Astrocyte of the cerebellum (primary cell): Measurements from ENCODE around the gene IGF1R.

Experiments
- DNase-seq: peaks from one replicate; pipeline ENCODE4 v3.0.0-alpha.2; 2011; ENCODE audit warnings: low read depth
- H3K4me3 ChIP-seq: 2 replicates; pipeline ENCODE4 v1.5.1; 2011; ENCODE audit warnings: mild to moderate bottlenecking, low read depth, low read length, moderate library complexity
- in situ Hi-C: cut with HindIII; loops from 2 replicates; pipeline ENCODE4 v1.10.0; 2017; ENCODE audit warnings: low sequenced_read_pairs
- TF ChIP-seq, protein P1 (sequence below): IDR thresholded peaks from 2 replicates; pipeline ENCODE4 v1.5.1; 2012; ENCODE audit warnings: low read length, low read depth, moderate library complexity, mild to moderate bottlenecking; ENCODE audit errors: missing control alignments

Gene IGF1R

DNA sequence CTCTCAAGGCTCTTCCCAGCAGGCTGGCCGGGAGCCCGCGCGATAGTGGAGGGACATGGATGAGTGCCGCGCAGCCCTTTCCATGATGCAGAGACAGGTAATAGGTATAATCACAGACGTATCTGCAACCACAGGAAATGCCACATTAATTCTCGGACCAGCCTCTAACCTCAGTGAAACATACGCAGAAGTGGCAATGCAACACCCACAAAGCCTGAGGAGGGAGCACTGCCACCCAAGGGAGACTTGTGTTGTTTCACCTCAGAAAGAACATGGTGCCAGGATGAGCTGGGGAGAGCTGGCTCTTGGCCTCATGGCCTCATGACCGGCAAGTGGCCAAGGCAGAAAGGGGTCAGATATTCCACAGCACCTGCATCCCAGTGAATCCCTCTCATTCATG is 320.2 kb downstream of the IGF1R start:
- in situ Hi-C loops = no loop called here
- TF ChIP-seq, protein P1, sequence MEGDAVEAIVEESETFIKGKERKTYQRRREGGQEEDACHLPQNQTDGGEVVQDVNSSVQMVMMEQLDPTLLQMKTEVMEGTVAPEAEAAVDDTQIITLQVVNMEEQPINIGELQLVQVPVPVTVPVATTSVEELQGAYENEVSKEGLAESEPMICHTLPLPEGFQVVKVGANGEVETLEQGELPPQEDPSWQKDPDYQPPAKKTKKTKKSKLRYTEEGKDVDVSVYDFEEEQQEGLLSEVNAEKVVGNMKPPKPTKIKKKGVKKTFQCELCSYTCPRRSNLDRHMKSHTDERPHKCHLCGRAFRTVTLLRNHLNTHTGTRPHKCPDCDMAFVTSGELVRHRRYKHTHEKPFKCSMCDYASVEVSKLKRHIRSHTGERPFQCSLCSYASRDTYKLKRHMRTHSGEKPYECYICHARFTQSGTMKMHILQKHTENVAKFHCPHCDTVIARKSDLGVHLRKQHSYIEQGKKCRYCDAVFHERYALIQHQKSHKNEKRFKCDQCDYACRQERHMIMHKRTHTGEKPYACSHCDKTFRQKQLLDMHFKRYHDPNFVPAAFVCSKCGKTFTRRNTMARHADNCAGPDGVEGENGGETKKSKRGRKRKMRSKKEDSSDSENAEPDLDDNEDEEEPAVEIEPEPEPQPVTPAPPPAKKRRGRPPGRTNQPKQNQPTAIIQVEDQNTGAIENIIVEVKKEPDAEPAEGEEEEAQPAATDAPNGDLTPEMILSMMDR = no peak
- no peak overlapping the region for H3K4me3 ChIP-seq
- no peak for DNase-seq

DNA sequence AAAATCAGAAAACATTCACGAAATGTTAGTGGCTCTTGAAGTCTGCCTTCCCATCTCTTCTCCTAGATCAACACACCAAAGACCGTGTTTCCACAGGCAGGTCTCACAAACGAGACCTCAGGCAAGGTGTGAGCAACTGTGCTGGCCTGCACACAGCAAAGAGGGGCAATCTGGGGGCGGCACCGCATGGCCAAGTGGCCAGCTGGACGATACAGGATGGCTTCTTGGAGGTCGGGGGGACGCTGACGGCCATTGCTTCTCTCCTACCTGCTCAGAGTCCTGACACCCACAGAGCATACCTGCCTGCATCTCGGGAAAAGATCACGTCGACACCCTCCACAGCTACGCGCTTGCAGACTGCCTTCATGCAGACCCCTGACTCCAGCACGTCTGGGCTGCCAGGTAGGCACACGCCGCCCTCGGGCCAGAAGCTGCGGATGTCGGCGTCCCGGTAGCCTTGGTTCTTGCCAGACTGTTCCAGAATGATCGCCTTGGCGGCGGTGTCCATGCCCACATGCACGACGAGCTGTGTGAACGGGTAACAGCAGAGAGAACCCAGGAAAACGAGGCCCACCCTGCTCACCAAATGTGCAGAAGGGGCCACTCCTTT is 320.9 kb downstream of the IGF1R start:
- no peak overlapping the region for H3K4me3 ChIP-seq
- in situ Hi-C loops = no loop called here
- no peak for DNase-seq
- TF ChIP-seq, protein P1 = no peak

DNA sequence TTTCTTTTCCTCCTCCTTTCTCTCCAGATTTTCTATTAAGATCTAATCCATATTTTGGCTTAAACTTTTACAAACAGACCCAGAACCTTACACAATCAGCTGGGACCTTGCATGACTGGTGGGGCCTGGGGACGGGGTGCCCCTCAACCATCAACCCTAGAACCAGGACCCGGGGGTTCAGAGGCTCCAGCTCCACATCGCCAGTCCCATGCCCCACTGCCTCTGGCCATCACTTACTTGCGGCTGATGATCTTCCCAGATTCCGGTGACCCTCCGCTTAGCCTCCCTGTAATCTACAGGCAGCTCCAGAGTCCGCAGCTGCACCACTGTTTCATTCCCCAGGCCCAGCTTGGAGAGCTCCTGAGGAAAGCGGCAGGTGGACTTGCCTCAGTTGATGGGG is 322.5 kb downstream of the IGF1R start:
- no peak overlapping the region for H3K4me3 ChIP-seq

DNA sequence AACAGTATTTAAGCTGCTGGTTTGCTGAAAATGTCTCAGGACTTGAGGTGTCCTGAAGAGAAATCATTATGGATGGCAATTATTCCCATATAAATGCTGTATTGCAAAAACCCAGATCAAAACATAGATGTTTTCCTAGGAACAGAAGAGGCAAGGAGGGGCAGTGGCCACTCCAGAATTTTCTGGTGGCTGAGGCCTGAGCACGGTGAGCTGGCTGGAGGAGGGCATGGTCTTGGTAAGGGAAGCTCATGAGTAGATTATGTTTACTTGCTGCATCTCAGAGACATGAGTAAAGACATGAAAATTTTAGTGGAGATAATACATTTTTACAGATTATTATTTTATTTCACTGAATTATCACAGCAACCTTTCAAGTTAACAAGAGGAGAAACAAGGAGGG is 328.2 kb downstream of the IGF1R start:
- in situ Hi-C loops = no loop called here
- H3K4me3 ChIP-seq = no peak overlapping the region
- TF ChIP-seq, protein P1 = no peak
- no peak for DNase-seq

More for the DNA sequence above, 322.5 kb downstream of the IGF1R start:
- in situ Hi-C loops = no loop called here
- TF ChIP-seq, protein P1 = no peak
- no peak for DNase-seq

DNA sequence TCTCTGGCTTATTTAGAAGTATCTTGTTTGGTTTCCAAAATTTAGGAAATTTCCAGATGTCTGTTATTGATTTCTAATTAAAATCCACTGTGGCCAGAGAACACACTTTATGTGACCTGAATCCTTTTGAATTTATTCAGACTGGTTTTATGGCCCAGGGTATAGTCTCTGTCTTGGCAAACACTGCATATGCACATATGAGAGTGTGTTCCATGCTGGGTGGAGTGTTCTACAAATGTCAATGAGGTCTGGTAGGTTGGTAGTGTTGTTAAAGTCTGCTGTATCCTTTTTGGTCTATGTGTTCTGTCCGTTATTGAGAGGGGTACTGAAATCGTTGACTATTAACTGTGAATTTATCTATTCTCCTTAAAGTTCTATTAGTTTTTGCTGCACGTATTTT is 329.1 kb downstream of the IGF1R start:
- H3K4me3 ChIP-seq = no peak overlapping the region
- no peak for DNase-seq
- in situ Hi-C loops = no loop called here
- TF ChIP-seq, protein P1 = no peak

DNA sequence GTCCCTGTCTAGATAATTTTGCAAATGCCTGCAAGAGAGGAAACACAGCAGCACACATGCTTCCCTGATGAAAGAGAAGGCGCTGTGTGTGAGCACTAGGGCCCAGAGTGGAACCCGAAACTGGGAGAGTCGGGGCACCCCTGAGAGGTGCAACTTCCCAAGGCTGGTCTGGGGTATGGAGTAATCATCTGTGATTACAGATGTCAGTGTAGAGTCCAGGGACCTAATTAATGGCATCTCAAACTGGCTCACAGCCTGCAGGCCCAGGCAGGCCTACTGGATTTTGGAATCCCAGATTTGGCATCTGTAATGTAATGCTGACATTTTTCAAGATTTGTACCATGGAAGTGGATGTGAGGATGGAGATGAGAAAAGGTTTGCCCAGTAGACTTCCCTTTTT is 329.8 kb downstream of the IGF1R start:
- in situ Hi-C loops = no loop called here
- no peak overlapping the region for H3K4me3 ChIP-seq
- TF ChIP-seq, protein P1 = no peak
- DNase-seq = no peak

DNA sequence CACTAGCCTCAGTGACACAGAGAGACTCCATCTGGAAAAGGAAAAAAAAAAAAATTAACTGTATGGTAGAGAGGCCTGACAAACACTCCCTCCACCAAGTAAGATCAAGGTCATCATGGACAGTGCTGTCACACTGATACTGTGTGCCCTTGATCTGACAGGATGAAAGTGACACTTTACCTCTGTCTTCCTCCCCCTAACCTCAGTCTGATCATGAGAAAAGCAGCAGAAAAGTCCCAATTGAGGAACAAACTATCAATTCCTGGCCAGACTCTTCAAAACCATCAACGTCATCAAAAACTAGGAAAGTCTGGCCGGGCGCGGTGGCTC is 332.5 kb downstream of the IGF1R start:
- no peak for DNase-seq
- H3K4me3 ChIP-seq = no peak overlapping the region
- TF ChIP-seq, protein P1 = no peak
- in situ Hi-C loops = no loop called here
